Measurements from ENCODE around the gene TNFSF13. TPM values are rescaled to one million over a fixed set of nuclear protein-coding genes. Genes with fewer than 3 reads are reported as not detected.

TNFSF13 gene
- total RNA-seq, 1 experiment from 2014 or later = 46.4 TPM

- POLR2A ChIA-PET (ENCODE audit: unreplicated experiment) = interaction anchor here (0.6 kb wide), 1 partner anchor 154 kb away, joined by 3 read pairs; no protein-coding TSS in a partner anchor
- no peaks in the 10 kb centered on the region for H3K36me3 ChIP-seq (ENCODE audit: low read depth)
- peak overlapping the region; percentile 91 for H3K4me2 ChIP-seq
- peak overlapping the region; percentile 83; the same call in 1 of the 2 replicates for H3K4me3 ChIP-seq
- no peak overlapping the region for H2AFZ ChIP-seq
- no peak for TF ChIP-seq EZH2 (IDR thresholded peaks at IDR 0.05; ENCODE audit: low read depth)
- TF ChIP-seq CTCF (conservative IDR thresholded peaks at IDR 0.05) = no peak
- intact Hi-C loops (cut with micrococcal nuclease; ENCODE audit: unreplicated experiment) = loop anchor here (1.0 to 10.0 kb wide), 5 partner anchors 15 to 543 kb away; partner anchors contain the start of genes CHD3, CYB5D1, DNAH2 and NAA38
- peaks cover 43% of the 10 kb centered on the region for H3K79me2 ChIP-seq (ENCODE audit: low read depth)
- no TSS peak for BruUV-seq (replicated peaks)
- H3F3A ChIP-seq (ENCODE audit: insufficient read depth, low read depth) = peaks cover 48% of the 10 kb centered on the region
- DNase-seq = peak; percentile 45 to 71
- no peaks in the 10 kb centered on the region for H3K9me3 ChIP-seq (ENCODE audit: insufficient read depth, low read depth)
- peak overlapping the region; percentile 97 for H3K27ac ChIP-seq
- no peaks in the 10 kb centered on the region for H3K9me2 ChIP-seq (ENCODE audit: insufficient read depth)
- H3K27me3 ChIP-seq (ENCODE audit: insufficient read depth, low read depth) = no peaks in the 10 kb centered on the region
- CTCF ChIA-PET = interaction anchor here (0.6 to 0.9 kb wide), 4 partner anchors 27 to 129 kb away, joined by 3 to 4 read pairs (median 4); no protein-coding TSS in a partner anchor
- no peaks in the 10 kb centered on the region; the same call in 1 of the 2 replicates for H4K20me1 ChIP-seq (ENCODE audit: insufficient read depth)
- peaks cover 46% of the 10 kb centered on the region for H3K4me1 ChIP-seq (replicated peaks; ENCODE audit: insufficient read depth)
Measured at GRCh38 chr17:7587420-7588151, 29.0 kb downstream of the TNFSF13 start.

GRCh38 chr17:7588553-7589203 is 30.1 kb downstream of the TNFSF13 start:
- Histone ChIP-seq H3K4me2 (peak overlapping the region; percentile 91), H3K4me3 (peak overlapping the region; percentile 83), H3K4me1 (replicated peaks; ENCODE audit: insufficient read depth) (peaks cover 39% of the 10 kb centered on the region), H3K27me3 (ENCODE audit: insufficient read depth, low read depth) (no peaks in the 10 kb centered on the region), H3K27ac (peak overlapping the region; percentile 97), H3K9me3 (ENCODE audit: insufficient read depth, low read depth) (no peaks in the 10 kb centered on the region), H3K9me2 (ENCODE audit: insufficient read depth) (no peaks in the 10 kb centered on the region), H3F3A (ENCODE audit: insufficient read depth, low read depth) (peaks cover 48% of the 10 kb centered on the region), H4K20me1 (ENCODE audit: insufficient read depth) (no peaks in the 10 kb centered on the region; the same call in 1 of the 2 replicates), H3K36me3 (ENCODE audit: low read depth) (no peaks in the 10 kb centered on the region), H3K79me2 (ENCODE audit: low read depth) (peaks cover 43% of the 10 kb centered on the region), H2AFZ (no peak overlapping the region)
- intact Hi-C loops (cut with micrococcal nuclease; ENCODE audit: unreplicated experiment) = loop anchor here (1.0 to 10.0 kb wide), 8 partner anchors 27 to 544 kb away; partner anchors contain the start of genes CHD3, CYB5D1, DNAH2 and KCTD11
- ChIA-PET CTCF (interaction anchor here (0.5 to 1.4 kb wide), 5 partner anchors 10 to 184 kb away, joined by 3 to 7 read pairs (median 3); partner anchors contain the start of genes CD68, CHRNB1, TMEM256 and TP53), POLR2A (ENCODE audit: unreplicated experiment) (interaction anchor here (0.6 to 1.5 kb wide), 7 partner anchors 9 to 337 kb away, joined by 4 to 22 read pairs (median 6); partner anchors contain the start of genes CD68, CTDNEP1, FXR2 and TP53)
- peak in 1 of 2 experiments; percentile 44 for DNase-seq
- TF ChIP-seq CTCF (conservative IDR thresholded peaks at IDR 0.05) = no peak
- TF ChIP-seq EZH2 (IDR thresholded peaks at IDR 0.05; ENCODE audit: low read depth) = no peak
- BruUV-seq (replicated peaks) = no TSS peak

Measured in PC-9 (cell line).